CD4-positive, alpha-beta memory T cell (primary cell): ENCODE measurements around the gene SLC35F4. TPM values are rescaled to one million over a fixed set of nuclear protein-coding genes. Genes with fewer than 3 reads are reported as not detected.

Experiments
- CTCF ChIA-PET: fragments of 350-600 bp; sonication (Branson Sonifier 250); formaldehyde crosslinking; loops from one replicate; lab custom pipeline; 2021; ENCODE audit warnings: inconsistent platforms; ENCODE audit not compliant: partially characterized antibody; lab: Charles Lee
- POLR2A ChIA-PET: fragments of 350-600 bp; sonication (Branson Sonifier 250); formaldehyde crosslinking; loops from one replicate; lab custom pipeline; 2021; ENCODE audit not compliant: partially characterized antibody; lab: Charles Lee
- DNase-seq, 5 donors: peaks; one replicate each; pipeline versions ENCODE4 v3.0.0 to v3.0.0-alpha.2; 2020 to 2022; ENCODE audit warnings: mixed read lengths in 1 of 5
- H3K27ac ChIP-seq: one replicate; pipeline ENCODE4 v1.7.0; 2013; ENCODE audit warnings: low read depth, low read length
- H3K27me3 ChIP-seq: 2 replicates; pipeline ENCODE4 v1.7.0; 2013; ENCODE audit warnings: mild to moderate bottlenecking, low read length, moderate library complexity; ENCODE audit not compliant: insufficient read depth
- H3K36me3 ChIP-seq: 2 replicates; pipeline ENCODE4 v1.7.0; 2013; ENCODE audit warnings: mild to moderate bottlenecking, low read length, moderate library complexity; ENCODE audit not compliant: insufficient read depth
- H3K4me1 ChIP-seq: 2 replicates; pipeline ENCODE4 v1.7.0; 2013; ENCODE audit warnings: mild to moderate bottlenecking, low read length, moderate library complexity; ENCODE audit not compliant: insufficient read depth
- H3K4me3 ChIP-seq, 2 donors: one replicate each; pipeline ENCODE4 v1.7.0; 2013; ENCODE audit warnings: low read length in 2 of 2, mild to moderate bottlenecking in 1 of 2
- H3K9me3 ChIP-seq, 2 donors: one replicate each; pipeline ENCODE4 v1.7.0; 2013; ENCODE audit warnings: low read length in 2 of 2, control low read depth in 1 of 2; ENCODE audit not compliant: control insufficient read depth in 1 of 2
- H3K27ac Mint-ChIP-seq, 7 donors: one replicate each; pipeline ENCODE4 v1.8.0; 2020 to 2021; ENCODE audit warnings: mixed read lengths in 7 of 7, mild to moderate bottlenecking in 6 of 7, inconsistent platforms in 3 of 7, moderate library complexity in 3 of 7
- H3K27me3 Mint-ChIP-seq, 2 donors: one replicate each; pipeline ENCODE4 v1.8.0; 2020 to 2021; ENCODE audit warnings: mixed read lengths in 2 of 2
- H3K36me3 Mint-ChIP-seq, 2 donors: one replicate each; pipeline ENCODE4 v1.8.0; 2020 to 2021; ENCODE audit warnings: mixed read lengths in 2 of 2, inconsistent platforms in 1 of 2, mild to moderate bottlenecking in 1 of 2
- H3K4me1 Mint-ChIP-seq, 4 donors: one replicate each; pipeline ENCODE4 v1.8.0; 2020 to 2021; ENCODE audit warnings: mixed read lengths in 4 of 4, mild to moderate bottlenecking in 1 of 4
- H3K4me3 Mint-ChIP-seq, 8 donors: one replicate each; pipeline ENCODE4 v1.8.0; 2020 to 2021; ENCODE audit warnings: mixed read lengths in 8 of 8, mild to moderate bottlenecking in 7 of 8, moderate library complexity in 6 of 8, inconsistent platforms in 3 of 8
- H3K9me3 Mint-ChIP-seq, 8 donors: one replicate each; pipeline ENCODE4 v1.8.0; 2020 to 2021; ENCODE audit warnings: mixed read lengths in 8 of 8, mild to moderate bottlenecking in 5 of 8, inconsistent platforms in 3 of 8, moderate library complexity in 1 of 8
- intact Hi-C: fragments of 100-400 bp; cut with micrococcal nuclease; formaldehyde crosslinking; loops from one replicate; pipeline ENCODE4 v1.15.1; 2023
- polyA plus RNA-seq, 2 donors: library from polyadenylated mRNA; unstranded; fragments of 300-500 nt; fragmentation: Illumina TruSeq; gene quantifications; one replicate each; pipeline ENCODE4 v1.2.3, GENCODE V29; 2021
- total RNA-seq, 2 experiments: library from RNA; stranded (reverse); gene quantifications; one replicate each; pipeline ENCODE4 v1.2.3, GENCODE V29; 2021

The SLC35F4 gene
- total and polyA plus RNA-seq, 4 experiments from 2014 or later = not detected

DNA sequence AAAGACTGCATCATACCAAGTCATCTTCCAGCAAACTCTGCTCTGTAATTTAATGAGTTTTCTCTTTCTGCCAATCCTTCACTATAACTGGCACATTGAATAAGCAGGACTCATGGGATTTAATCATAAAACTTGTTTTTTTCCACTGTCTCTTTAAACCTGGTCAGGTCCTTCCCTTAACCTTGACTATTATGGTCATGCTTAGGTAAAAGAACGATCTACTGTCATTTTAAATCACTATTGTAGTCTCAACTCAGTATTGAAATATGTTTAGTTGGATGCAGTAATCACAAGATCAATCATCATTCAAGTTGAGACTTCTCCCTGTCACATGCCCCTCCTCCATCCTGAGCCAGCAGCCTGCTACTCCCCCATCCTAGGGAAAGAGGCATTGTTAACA lies 56.1 kb downstream of the SLC35F4 start:
- H3K27ac Mint-ChIP-seq = no peak overlapping the region
- no peak for DNase-seq
- H3K27ac ChIP-seq = no peak overlapping the region
- no peak overlapping the region for H3K4me3 Mint-ChIP-seq
- intact Hi-C loops = no loop called here
- H3K4me1 Mint-ChIP-seq = no peaks in the 10 kb centered on the region
- POLR2A ChIA-PET = no interaction called here
- H3K27me3 Mint-ChIP-seq = peaks cover 0 to 3% of the 10 kb centered on the region in 2 donors
- H3K9me3 ChIP-seq = no peaks in the 10 kb centered on the region
- CTCF ChIA-PET = no interaction called here
- peaks cover 0 to 3% (median 0%) of the 10 kb centered on the region in 8 donors for H3K9me3 Mint-ChIP-seq
- no peaks in the 10 kb centered on the region for H3K36me3 ChIP-seq
- no peak overlapping the region for H3K4me3 ChIP-seq
- no peaks in the 10 kb centered on the region for H3K36me3 Mint-ChIP-seq
- H3K4me1 ChIP-seq = no peaks in the 10 kb centered on the region
- H3K27me3 ChIP-seq = no peaks in the 10 kb centered on the region

GRCh38 chr14:57797160-57797559 lies 68.7 kb downstream of the SLC35F4 start:
- no peak overlapping the region for H3K27ac ChIP-seq
- intact Hi-C loops = no loop called here
- POLR2A ChIA-PET = no interaction called here
- H3K4me1 ChIP-seq = no peaks in the 10 kb centered on the region
- no peak for DNase-seq
- no peak overlapping the region for H3K27ac Mint-ChIP-seq
- H3K4me1 Mint-ChIP-seq = no peaks in the 10 kb centered on the region
- no peak overlapping the region for H3K4me3 ChIP-seq
- H3K4me3 Mint-ChIP-seq = no peak overlapping the region
- no peaks in the 10 kb centered on the region for H3K9me3 ChIP-seq
- CTCF ChIA-PET = no interaction called here
- H3K27me3 ChIP-seq = no peaks in the 10 kb centered on the region
- no peaks in the 10 kb centered on the region for H3K36me3 Mint-ChIP-seq
- no peaks in the 10 kb centered on the region for H3K36me3 ChIP-seq
- H3K27me3 Mint-ChIP-seq = no peaks in the 10 kb centered on the region
- H3K9me3 Mint-ChIP-seq = peaks cover 0 to 7% (median 3%) of the 10 kb centered on the region in 8 donors

- Mint-ChIP-seq H3K4me3 (no peak overlapping the region), H3K27ac (no peak overlapping the region), H3K9me3 (peaks cover 0 to 7% (median 4%) of the 10 kb centered on the region in 8 donors), H3K27me3 (no peaks in the 10 kb centered on the region), H3K4me1 (no peaks in the 10 kb centered on the region), H3K36me3 (no peaks in the 10 kb centered on the region)
- ChIA-PET CTCF (no interaction called here), POLR2A (no interaction called here)
- Histone ChIP-seq H3K36me3 (no peaks in the 10 kb centered on the region), H3K27ac (no peak overlapping the region), H3K9me3 (no peaks in the 10 kb centered on the region), H3K4me3 (no peak overlapping the region), H3K4me1 (no peaks in the 10 kb centered on the region), H3K27me3 (no peaks in the 10 kb centered on the region)
- DNase-seq = no peak
- intact Hi-C loops = no loop called here
Observed at GRCh38 chr14:57796556-57796955, 69.3 kb downstream of the SLC35F4 start.

DNA sequence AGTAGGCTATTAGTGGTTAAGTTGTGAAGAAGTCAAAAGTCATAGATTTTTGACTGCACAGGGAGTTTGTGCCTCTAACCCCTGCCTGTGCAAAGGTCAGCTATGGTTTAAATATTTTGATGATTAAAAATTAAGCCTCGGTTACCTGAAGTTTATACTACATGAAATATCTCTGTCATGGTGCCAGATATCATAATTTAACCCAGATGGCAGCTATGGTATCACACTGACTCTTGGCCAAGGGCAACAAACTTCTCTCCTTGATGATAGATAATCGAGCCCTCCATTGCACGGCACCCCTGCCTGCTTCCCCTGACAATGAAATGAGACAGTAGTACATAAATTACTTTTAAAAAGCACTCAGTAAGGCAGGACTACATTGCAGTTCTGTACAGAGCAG lies 80.8 kb downstream of the SLC35F4 start:
- peaks cover 8 to 42% (median 34%) of the 10 kb centered on the region in 8 donors for H3K9me3 Mint-ChIP-seq
- no peaks in the 10 kb centered on the region for H3K4me1 Mint-ChIP-seq

GRCh38 chr14:57771801-57772200 lies 94.1 kb downstream of the SLC35F4 start:
- H3K9me3 ChIP-seq = no peaks in the 10 kb centered on the region
- ChIA-PET POLR2A (no interaction called here), CTCF (no interaction called here)
- no peak overlapping the region for H3K4me3 Mint-ChIP-seq
- no peaks in the 10 kb centered on the region for H3K36me3 ChIP-seq
- no peak overlapping the region for H3K27ac Mint-ChIP-seq
- intact Hi-C loops = no loop called here
- peaks cover 0 to 2% of the 10 kb centered on the region in 2 donors for H3K27me3 Mint-ChIP-seq
- H3K4me1 Mint-ChIP-seq = no peaks in the 10 kb centered on the region
- no peaks in the 10 kb centered on the region for H3K4me1 ChIP-seq
- no peak overlapping the region for H3K27ac ChIP-seq
- no peaks in the 10 kb centered on the region for H3K36me3 Mint-ChIP-seq
- no peak for DNase-seq
- no peaks in the 10 kb centered on the region for H3K27me3 ChIP-seq
- H3K9me3 Mint-ChIP-seq = peaks cover 0 to 16% (median 9%) of the 10 kb centered on the region in 8 donors
- no peak overlapping the region for H3K4me3 ChIP-seq

More for the DNA sequence above, 80.8 kb downstream of the SLC35F4 start:
- H3K36me3 ChIP-seq = no peaks in the 10 kb centered on the region
- H3K9me3 ChIP-seq = no peaks in the 10 kb centered on the region
- intact Hi-C loops = no loop called here
- Mint-ChIP-seq H3K27me3 (peaks cover 0 to 1% of the 10 kb centered on the region in 2 donors), H3K4me3 (no peak overlapping the region), H3K27ac (no peak overlapping the region), H3K36me3 (peaks cover 0 to 2% of the 10 kb centered on the region in 2 donors)
- no peak for DNase-seq
- H3K4me1 ChIP-seq = no peaks in the 10 kb centered on the region
- H3K27ac ChIP-seq = no peak overlapping the region
- no peaks in the 10 kb centered on the region for H3K27me3 ChIP-seq
- ChIA-PET CTCF (no interaction called here), POLR2A (no interaction called here)
- no peak overlapping the region for H3K4me3 ChIP-seq

DNA sequence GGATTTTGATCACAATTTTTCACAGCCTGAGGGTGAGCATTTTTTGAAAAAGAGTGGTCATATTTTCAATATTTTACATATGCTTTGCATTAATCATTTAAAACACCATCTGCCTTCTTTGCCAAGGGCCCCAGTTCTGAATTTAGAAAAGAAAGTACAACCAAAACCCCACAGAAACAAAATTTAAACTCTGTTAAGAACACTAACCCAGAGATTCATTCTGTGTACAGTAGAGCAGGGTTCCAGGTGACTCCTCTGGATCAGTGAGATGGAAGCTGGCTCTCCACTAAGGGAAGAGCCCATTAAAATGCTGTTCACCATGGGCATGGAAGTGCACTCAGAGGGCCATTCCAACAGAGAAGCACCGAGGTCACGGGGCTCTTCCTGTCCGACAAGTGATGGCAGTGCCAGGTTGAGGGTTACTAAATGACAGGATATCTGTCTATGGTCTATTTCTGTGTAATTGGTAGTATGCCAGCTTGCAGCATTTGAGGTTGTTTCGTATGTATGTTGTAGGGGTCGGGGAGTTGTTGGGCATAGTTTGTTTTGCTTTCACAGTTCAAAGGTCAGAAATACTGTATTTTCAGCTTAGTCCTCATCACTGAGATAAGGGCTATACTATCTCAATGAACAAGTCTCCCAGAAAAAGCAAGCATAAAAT lies 95.9 kb downstream of the SLC35F4 start:
- no peak overlapping the region for H3K4me3 Mint-ChIP-seq
- H3K27ac ChIP-seq = no peak overlapping the region
- no peaks in the 10 kb centered on the region for H3K36me3 ChIP-seq
- no peaks in the 10 kb centered on the region for H3K4me1 ChIP-seq
- no peaks in the 10 kb centered on the region for H3K36me3 Mint-ChIP-seq
- peaks cover 0 to 9% (median 3%) of the 10 kb centered on the region in 8 donors for H3K9me3 Mint-ChIP-seq
- no peak for DNase-seq
- H3K27me3 Mint-ChIP-seq = peaks cover under 1 to 2% of the 10 kb centered on the region in 2 donors
- no peaks in the 10 kb centered on the region for H3K27me3 ChIP-seq
- CTCF ChIA-PET = no interaction called here
- H3K9me3 ChIP-seq = no peaks in the 10 kb centered on the region
- intact Hi-C loops = no loop called here
- POLR2A ChIA-PET = no interaction called here
- H3K27ac Mint-ChIP-seq = no peak overlapping the region
- H3K4me3 ChIP-seq = no peak overlapping the region
- H3K4me1 Mint-ChIP-seq = no peaks in the 10 kb centered on the region

DNA sequence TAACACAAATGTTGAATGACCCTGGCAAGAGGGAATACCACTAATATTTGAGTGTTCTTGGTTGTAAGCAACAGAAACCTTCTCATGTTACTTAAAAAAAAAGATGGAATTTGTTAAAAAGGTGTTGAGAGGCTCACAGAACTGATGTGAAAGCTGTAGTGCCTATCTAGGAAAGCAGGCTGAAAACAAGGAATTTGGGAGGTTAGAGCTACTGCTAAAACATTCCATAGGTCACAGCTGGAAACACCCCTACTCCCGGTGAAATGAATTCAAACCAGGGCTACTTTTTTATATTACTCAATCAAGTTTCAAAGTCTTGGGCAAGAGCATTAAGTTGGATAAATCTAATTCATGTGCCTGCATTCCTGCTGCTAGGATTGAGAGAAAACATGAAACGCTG lies 104.1 kb downstream of the SLC35F4 start:
- no peaks in the 10 kb centered on the region for H3K36me3 ChIP-seq
- Mint-ChIP-seq H3K4me3 (no peak overlapping the region), H3K4me1 (no peaks in the 10 kb centered on the region), H3K27ac (no peak overlapping the region), H3K36me3 (no peaks in the 10 kb centered on the region), H3K9me3 (peaks cover 0 to 4% (median 0%) of the 10 kb centered on the region in 8 donors), H3K27me3 (peaks cover 0 to 2% of the 10 kb centered on the region in 2 donors)
- DNase-seq = no peak
- ChIA-PET POLR2A (no interaction called here), CTCF (no interaction called here)
- intact Hi-C loops = no loop called here
- no peak overlapping the region for H3K4me3 ChIP-seq
- no peak overlapping the region for H3K27ac ChIP-seq
- H3K4me1 ChIP-seq = no peaks in the 10 kb centered on the region
- no peaks in the 10 kb centered on the region for H3K27me3 ChIP-seq
- no peaks in the 10 kb centered on the region for H3K9me3 ChIP-seq
